HG02642 (cell line): ENCODE data around the gene MVP.
"Not testable (repeated sequence)": the region's sequence is repeated elsewhere in the genome, so short reads cannot be mapped to it uniquely, and the experiment has no call there.

Experiments used
- ATAC-seq: cut with Tn5 transposase; IDR thresholded peaks from one replicate; pipeline ENCODE4 v1.9.1; 2021; ENCODE audit warnings: mild to moderate bottlenecking; ENCODE audit not compliant: unreplicated experiment, poor library complexity

Gene MVP

GRCh38 chr16:29814592-29814991 is 5.7 kb upstream of the MVP start:
- no peak for ATAC-seq

- no peak for ATAC-seq
Measured at GRCh38 chr16:29815032-29815721, 5.1 kb upstream of the MVP start.

- peak; percentile 67 for ATAC-seq
Measured at GRCh38 chr16:29815793-29816693, 4.2 kb upstream of the MVP start, which contains the start of gene PAGR1. TSS of gene PAGR1 (plus strand) at chr16:29816152. CDS start at chr16:29816526, 374 bp downstream.

GRCh38 chr16:29816694-29817441 is 3.4 kb upstream of the MVP start:
- peak; percentile 18 for ATAC-seq

GRCh38 chr16:29818082-29818481 is 2.2 kb upstream of the MVP start:
- ATAC-seq, result no peak

- ATAC-seq, result no peak
Measured at GRCh38 chr16:29819506-29819905, 756 bp upstream of the MVP start.

GRCh38 chr16:29820730-29821642 is 724 bp downstream of the MVP start:
- ATAC-seq, result peak; percentile 41

GRCh38 chr16:29821643-29822115 is 1.4 kb downstream of the MVP start:
- ATAC-seq, result no peak

- ATAC-seq, result no peak
Measured at GRCh38 chr16:29824589-29825144, 4.4 kb downstream of the MVP start.

GRCh38 chr16:29825145-29826044 is 5.1 kb downstream of the MVP start:
- ATAC-seq, result no peak

- no peak for ATAC-seq
Measured at GRCh38 chr16:29826342-29826695, 6.1 kb downstream of the MVP start.

GRCh38 chr16:29830774-29831173 is 10.5 kb downstream of the MVP start:
- no peak for ATAC-seq

GRCh38 chr16:29831490-29831889 is 11.2 kb downstream of the MVP start:
- ATAC-seq, result no peak

GRCh38 chr16:29833219-29833618 is 13.0 kb downstream of the MVP start:
- not testable (repeated sequence) for ATAC-seq

GRCh38 chr16:29834079-29834478 is 13.8 kb downstream of the MVP start:
- no peak for ATAC-seq

GRCh38 chr16:29835926-29836325 is 15.7 kb downstream of the MVP start:
- no peak for ATAC-seq

- no peak for ATAC-seq
Measured at GRCh38 chr16:29836623-29837022, 16.4 kb downstream of the MVP start.

GRCh38 chr16:29837841-29838240 is 17.6 kb downstream of the MVP start:
- ATAC-seq, result no peak
